ENCODE results near the gene RTKN. TPM values are rescaled to one million over a fixed set of nuclear protein-coding genes. Genes with fewer than 3 reads are reported as not detected.

The RTKN gene
- total and polyA plus RNA-seq, 2 of the 13 experiments (the other 11 are each of a cell fraction or from before 2014, with no cell fraction given) = 159 to 166 TPM

- no peak for TF ChIP-seq ATM (IDR thresholded peaks at IDR 0.05; ENCODE audit: borderline replicate concordance)
- TF ChIP-seq ZNF335 (CRISPR knock-in tag; IDR thresholded peaks at IDR 0.05) = 0 out of 2 replicates have a peak, but pooled peaks have one; percentile 13
- peak; percentile 37; the same call in 1 of the 2 replicates for TF ChIP-seq ZSCAN31 (CRISPR knock-in tag; IDR thresholded peaks at IDR 0.05; ENCODE audit: low read depth)
- TF ChIP-seq, protein P1, sequence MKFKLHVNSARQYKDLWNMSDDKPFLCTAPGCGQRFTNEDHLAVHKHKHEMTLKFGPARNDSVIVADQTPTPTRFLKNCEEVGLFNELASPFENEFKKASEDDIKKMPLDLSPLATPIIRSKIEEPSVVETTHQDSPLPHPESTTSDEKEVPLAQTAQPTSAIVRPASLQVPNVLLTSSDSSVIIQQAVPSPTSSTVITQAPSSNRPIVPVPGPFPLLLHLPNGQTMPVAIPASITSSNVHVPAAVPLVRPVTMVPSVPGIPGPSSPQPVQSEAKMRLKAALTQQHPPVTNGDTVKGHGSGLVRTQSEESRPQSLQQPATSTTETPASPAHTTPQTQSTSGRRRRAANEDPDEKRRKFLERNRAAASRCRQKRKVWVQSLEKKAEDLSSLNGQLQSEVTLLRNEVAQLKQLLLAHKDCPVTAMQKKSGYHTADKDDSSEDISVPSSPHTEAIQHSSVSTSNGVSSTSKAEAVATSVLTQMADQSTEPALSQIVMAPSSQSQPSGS (CRISPR knock-in tag; IDR thresholded peaks at IDR 0.05) = no peak
- 0 out of 2 replicates have a peak, but pooled peaks have one; percentile 21 for TF ChIP-seq RXRA (CRISPR knock-in tag; IDR thresholded peaks at IDR 0.05)
- TF ChIP-seq THYN1 (CRISPR knock-in tag; IDR thresholded peaks at IDR 0.05; ENCODE audit: borderline replicate concordance, low read depth) = no peak
- no peak for TF ChIP-seq NBN (conservative IDR thresholded peaks at IDR 0.05)
- TF ChIP-seq ZNF382 (CRISPR knock-in tag; IDR thresholded peaks at IDR 0.05; ENCODE audit: borderline replicate concordance) = no peak
- TF ChIP-seq ZKSCAN5 (CRISPR knock-in tag; IDR thresholded peaks at IDR 0.05) = no peak
- no peak for TF ChIP-seq MLXIP (CRISPR knock-in tag; IDR thresholded peaks at IDR 0.05; ENCODE audit: borderline replicate concordance)
- peak; percentile 2; the same call in 1 of the 2 replicates for TF ChIP-seq USF2 (IDR thresholded peaks at IDR 0.05; ENCODE audit: low read depth, low read length)
- TF ChIP-seq USF2 (CRISPR knock-in tag; IDR thresholded peaks at IDR 0.05; ENCODE audit: borderline replicate concordance) = no peak; the same call in 1 of the 2 replicates
- no peak for TF ChIP-seq ZBTB8A (CRISPR knock-in tag; IDR thresholded peaks at IDR 0.05; ENCODE audit: borderline replicate concordance, low read depth)
- TF ChIP-seq CC2D1A (CRISPR knock-in tag; IDR thresholded peaks at IDR 0.05) = no peak
- no peak for TF ChIP-seq ZNF414 (CRISPR knock-in tag; IDR thresholded peaks at IDR 0.05)
- no peak for TF ChIP-seq ZFP90 (CRISPR knock-in tag; IDR thresholded peaks at IDR 0.05; ENCODE audit: borderline replicate concordance)
Observed at GRCh38 chr2:74458132-74458937, 16.6 kb upstream of the RTKN start, which contains the start of gene WBP1 (continued).
